GM12892 (cell line): Measurements from ENCODE around the gene WDR70.

Experiments used
- POLR2A ChIP-seq: IDR thresholded peaks from 2 replicates; pipeline ENCODE4 v1.6.1; 2011; ENCODE audit warnings: low read depth, low read length, control low read depth
- POLR2AphosphoS5 ChIP-seq: IDR thresholded peaks from 2 replicates; pipeline ENCODE4 v1.6.1; 2011; ENCODE audit warnings: low read depth, low read length, control low read depth

DNA sequence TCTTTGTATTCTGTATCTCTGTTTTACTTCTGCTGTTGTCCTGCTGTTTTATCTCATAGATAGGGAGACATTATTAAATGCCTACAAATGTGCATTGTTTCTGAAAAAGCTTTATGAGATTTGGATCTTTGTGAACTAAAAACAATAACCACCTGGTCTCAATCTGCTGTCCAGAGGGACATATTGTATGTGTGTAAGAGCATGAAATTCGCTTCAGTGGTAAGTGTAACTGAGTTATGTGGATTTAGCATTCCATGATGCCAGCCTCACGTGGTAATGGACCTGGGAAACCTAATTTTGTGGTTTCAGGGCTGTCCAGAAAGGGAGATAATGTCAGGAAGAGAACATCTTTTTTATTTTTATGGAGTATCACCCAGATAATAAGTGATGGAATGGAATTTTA is 341.4 kb downstream of the WDR70 start:
- TF ChIP-seq POLR2AphosphoS5 (no peak), POLR2A (no peak)
